H1 (cell line): ENCODE data around the gene NPC2.

Source experiments
- GABPA ChIP-seq: IDR thresholded peaks from 2 replicates; pipeline ENCODE4 v1.6.1; 2011; ENCODE audit warnings: mild to moderate bottlenecking, low read length, moderate library complexity, borderline replicate concordance; ENCODE audit not compliant: insufficient read depth
- KDM4A ChIP-seq: IDR thresholded peaks from one replicate; pipeline ENCODE4 v1.7.1; 2012; ENCODE audit warnings: low read depth, mild to moderate bottlenecking, moderate library complexity, low read length, inconsistent platforms; ENCODE audit not compliant: severe bottlenecking
- SP1 ChIP-seq: IDR thresholded peaks from 2 replicates; pipeline ENCODE4 v1.6.1; 2011; ENCODE audit warnings: low read depth, low read length
- YY1 ChIP-seq: IDR thresholded peaks from 2 replicates; pipeline ENCODE4 v1.6.1; 2011; ENCODE audit warnings: low read depth, mild to moderate bottlenecking, low read length

GRCh38 chr14:74476607-74477006 lies 16.5 kb downstream of the NPC2 start:
- no peak for TF ChIP-seq YY1
- no peak for TF ChIP-seq KDM4A
- no peak for TF ChIP-seq SP1
- no peak for TF ChIP-seq GABPA
